Transverse colon (tissue), 4 donors: ENCODE results near the gene OR52A5. TPM values are rescaled to one million over a fixed set of nuclear protein-coding genes. Genes with fewer than 3 reads are reported as not detected.

Source experiments
- DNase-seq: peaks from one replicate; pipeline ENCODE4 v3.0.0-alpha.2; 2019
- H3K27ac ChIP-seq, 4 donors: fragments of 200-600 bp; sonication (generic); 2 replicates each; pipeline ENCODE4 v1.5.1; 2016 to 2018; ENCODE audit warnings: inconsistent platforms in 4 of 4
- H3K27me3 ChIP-seq: fragments of 200-600 bp; sonication (generic); 2 replicates; pipeline ENCODE4 v1.5.1; 2017; ENCODE audit warnings: inconsistent platforms
- H3K36me3 ChIP-seq, 4 donors: fragments of 200-600 bp; sonication (generic); 2 replicates each; pipeline ENCODE4 v1.5.1; 2017 to 2019; ENCODE audit warnings: inconsistent platforms in 4 of 4
- H3K4me1 ChIP-seq, 4 donors: fragments of 200-600 bp; sonication (generic); 2 replicates each; pipeline ENCODE4 v1.5.1; 2017 to 2020; ENCODE audit warnings: inconsistent platforms in 4 of 4
- H3K4me3 ChIP-seq, 4 donors: fragments of 200-600 bp; sonication (generic); 1 replicate in 1 of 4; 2 replicates in 3 of 4; pipeline versions ENCODE4 v1.5.1 to v1.6.1; 2017 to 2019; ENCODE audit warnings: inconsistent platforms in 4 of 4
- H3K9me3 ChIP-seq, 2 donors: fragments of 200-600 bp; sonication (generic); 2 replicates each; pipeline ENCODE4 v1.5.1; 2017 to 2019; ENCODE audit warnings: inconsistent platforms in 2 of 2
- CTCF ChIP-seq, 5 experiments: fragments of 200-600 bp in 3 of 5; fragments of 450-650 bp in 2 of 5; sonication (generic) in 3 of 5; IDR thresholded peaks; 1 replicate in 2 of 5; 2 replicates in 3 of 5; pipeline ENCODE4 v1.5.1; 2016 to 2017; ENCODE audit warnings: antibody characterized with exemption in 5 of 5, inconsistent platforms in 3 of 5, mild to moderate bottlenecking in 2 of 5, moderate library complexity in 1 of 5
- EP300 ChIP-seq: sonication (generic); formaldehyde crosslinking; IDR thresholded peaks from one replicate; pipeline ENCODE4 v1.6.1; 2017; ENCODE audit warnings: antibody characterized with exemption, low read depth
- POLR2A ChIP-seq: fragments of 450-650 bp; IDR thresholded peaks from one replicate; pipeline ENCODE4 v1.6.1; 2016; ENCODE audit warnings: antibody characterized with exemption, mild to moderate bottlenecking, moderate library complexity
- POLR2AphosphoS5 ChIP-seq, 3 donors: sonication (generic); formaldehyde crosslinking; IDR thresholded peaks; one replicate each; pipeline ENCODE4 v1.6.1; 2016; ENCODE audit warnings: antibody characterized with exemption in 3 of 3
- WGBS, 2 donors: methylation state at CpG; one replicate each; pipeline ENCODE4 v1.1.5; 2018; ENCODE audit warnings: low coverage in 1 of 2; 5-methylcytosine and 5-hydroxymethylcytosine counted together
- in situ Hi-C, 4 donors: fragments of 200-750 bp; cut with MboI; loops; one replicate each; pipeline versions ENCODE4 v1.15.0 to v1.15.1; 2017; ENCODE audit warnings: low sequenced_read_pairs in 3 of 4, low pct_ligation_motif_present in 1 of 4, low pct_unique_long_range_greater_than_20kb in 1 of 4
- intact Hi-C: fragments of 100-400 bp; cut with DNase I; formaldehyde crosslinking; loops from one replicate; pipeline ENCODE4 v1.15.1; 2023; ENCODE audit warnings: low total_unique reads
- total RNA-seq, 4 donors: library from RNA; depleted of rRNA; stranded (reverse); fragments of >200 nt; gene quantifications; one replicate each; pipeline ENCODE4 v1.1.0, GENCODE V29; 2016

The OR52A5 gene
- total RNA-seq, 4 donors from 2014 or later, result not detected

DNA sequence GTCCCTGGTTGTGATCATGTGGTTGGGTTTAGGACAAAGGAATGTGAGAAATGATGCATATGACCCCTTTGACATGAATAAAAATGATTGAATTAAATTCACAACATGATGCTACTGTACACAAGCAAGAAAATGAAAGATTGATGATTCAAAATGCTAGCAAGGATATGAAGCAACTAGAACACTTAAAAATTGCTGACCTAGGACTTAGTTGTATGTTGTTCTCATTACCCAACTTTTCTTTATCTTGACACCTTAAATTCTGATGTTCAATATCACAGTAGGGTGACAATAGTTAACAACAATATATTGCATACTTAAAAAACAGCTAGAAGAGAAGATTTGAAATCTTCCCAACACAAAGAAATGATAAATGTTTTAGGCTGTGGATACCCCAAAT, 20.6 kb downstream of the OR52A5 start:
- in situ Hi-C loops, result no loop called here
- no peaks in the 10 kb centered on the region for H3K4me1 ChIP-seq
- H3K9me3 ChIP-seq, result no peaks in the 10 kb centered on the region
- no peak overlapping the region for H3K4me3 ChIP-seq
- no peaks in the 10 kb centered on the region for H3K36me3 ChIP-seq
- H3K27me3 ChIP-seq, result no peaks in the 10 kb centered on the region
- intact Hi-C loops, result no loop called here
- H3K27ac ChIP-seq, result no peak overlapping the region
- DNase-seq, result no peak
- TF ChIP-seq POLR2AphosphoS5 (IDR thresholded peaks at IDR 0.05) (no peak), POLR2A (no peak), CTCF (IDR thresholded peaks at IDR 0.05) (no peak), EP300 (no peak)

DNA sequence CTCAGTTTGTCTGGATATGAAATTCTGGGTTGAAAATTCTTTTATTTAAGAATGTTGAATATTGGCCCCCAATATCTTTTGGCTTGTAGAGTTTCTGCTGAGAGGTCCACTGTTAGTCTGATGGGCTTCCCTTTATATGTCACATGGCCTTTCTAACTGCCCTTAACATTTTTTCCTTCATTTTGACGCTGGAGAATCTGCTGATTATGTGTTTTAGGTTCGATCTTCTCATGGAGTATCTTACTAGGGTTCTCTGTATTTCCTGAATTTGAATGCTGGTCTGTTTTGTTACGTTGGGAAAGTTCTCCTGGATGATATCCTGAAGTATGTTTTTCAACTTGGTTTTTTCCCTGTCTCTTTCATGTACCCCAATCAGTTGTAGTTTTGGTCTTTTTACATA, 22.8 kb downstream of the OR52A5 start:
- no peaks in the 10 kb centered on the region for H3K9me3 ChIP-seq
- H3K36me3 ChIP-seq, result no peaks in the 10 kb centered on the region
- H3K27me3 ChIP-seq, result no peaks in the 10 kb centered on the region
- 59 to 70% methylated on average over 2 to 3 of the region's 3 CpGs for WGBS, 2 donors
- no peak overlapping the region for H3K4me3 ChIP-seq
- DNase-seq, result no peak
- no peak for TF ChIP-seq EP300
- no peak for TF ChIP-seq POLR2A
- no peak for TF ChIP-seq CTCF (IDR thresholded peaks at IDR 0.05)
- no peak for TF ChIP-seq POLR2AphosphoS5 (IDR thresholded peaks at IDR 0.05)
- in situ Hi-C loops, result no loop called here
- intact Hi-C loops, result no loop called here
- H3K27ac ChIP-seq, result no peak overlapping the region
- H3K4me1 ChIP-seq, result no peaks in the 10 kb centered on the region

DNA sequence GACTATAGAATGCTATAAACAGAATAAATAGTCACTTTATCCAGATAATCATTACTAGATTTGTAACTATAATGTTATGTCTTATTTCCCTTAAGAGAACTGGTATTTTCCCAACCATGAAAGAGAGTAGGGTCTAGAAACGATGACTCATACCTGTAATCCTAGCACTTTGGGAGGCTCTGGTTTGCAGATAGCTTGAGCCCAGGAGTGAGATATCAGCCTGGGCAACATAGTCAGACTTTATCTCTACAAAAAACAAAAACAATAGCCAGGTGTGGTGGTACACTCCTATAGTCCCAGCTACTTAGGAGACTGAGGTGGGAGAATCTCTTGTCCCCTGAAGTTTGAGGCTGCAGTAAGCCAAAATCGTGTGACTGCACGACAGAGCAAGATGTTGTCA, 30.9 kb downstream of the OR52A5 start:
- 37 to 66% methylated on average over 2 to 3 of the region's 3 CpGs for WGBS, 2 donors
- H3K36me3 ChIP-seq, result no peaks in the 10 kb centered on the region
- TF ChIP-seq POLR2A (no peak), EP300 (no peak), CTCF (IDR thresholded peaks at IDR 0.05) (no peak), POLR2AphosphoS5 (IDR thresholded peaks at IDR 0.05) (no peak)
- DNase-seq, result no peak
- H3K4me1 ChIP-seq, result no peaks in the 10 kb centered on the region
- intact Hi-C loops (no loop called here), in situ Hi-C loops (no loop called here)
- H3K9me3 ChIP-seq, result no peaks in the 10 kb centered on the region
- H3K27me3 ChIP-seq, result no peaks in the 10 kb centered on the region
- no peak overlapping the region for H3K27ac ChIP-seq
- no peak overlapping the region for H3K4me3 ChIP-seq

- intact Hi-C loops, result no loop called here
- DNase-seq, result no peak
- no peaks in the 10 kb centered on the region for H3K4me1 ChIP-seq
- no peaks in the 10 kb centered on the region for H3K36me3 ChIP-seq
- no peaks in the 10 kb centered on the region for H3K9me3 ChIP-seq
- H3K27ac ChIP-seq, result no peak overlapping the region
- no peak overlapping the region for H3K4me3 ChIP-seq
- H3K27me3 ChIP-seq, result no peaks in the 10 kb centered on the region
- in situ Hi-C loops, result no loop called here
- no peak for TF ChIP-seq POLR2AphosphoS5 (IDR thresholded peaks at IDR 0.05)
- TF ChIP-seq POLR2A, result no peak
- no peak for TF ChIP-seq EP300
- TF ChIP-seq CTCF (IDR thresholded peaks at IDR 0.05), result no peak
Observed at GRCh38 chr11:5103066-5103465, 35.1 kb downstream of the OR52A5 start.
